IMR-90 (cell line): ENCODE results near the gene CPAMD8. TPM values are rescaled to one million over a fixed set of nuclear protein-coding genes. Genes with fewer than 3 reads are reported as not detected.

ENCODE experiments used
- ATAC-seq: fragments of 200-7000 bp; cut with Tn5 transposase; 2 replicates; pipeline ENCODE4 v1.9.1; 2020; ENCODE audit warnings: low read depth, mild to moderate bottlenecking, moderate library complexity
- BruUV-seq: library from RNA; stranded (reverse); fragments of 400-500 nt; replicated peaks from 2 replicates; lab custom pipeline; 2021; lab: Mats Ljungman, UMichigan
- CTCF ChIA-PET: fragments of 300-600 bp; formaldehyde crosslinking; extraction: SDS; loops from one replicate; lab custom pipeline; 2021; ENCODE audit warnings: antibody characterized with exemption; lab: Yijun Ruan, JAX
- POLR2A ChIA-PET: fragments of 300-600 bp; sonication (Branson Sonifier 250); formaldehyde crosslinking; loops from one replicate; lab custom pipeline; 2022; ENCODE audit warnings: antibody characterized with exemption; ENCODE audit not compliant: unreplicated experiment; lab: Charles Lee
- DNase-seq: peaks from one replicate; pipeline ENCODE4 v3.0.0; 2013
- H2AFZ ChIP-seq: replicated peaks from 2 replicates; pipeline ENCODE3; 2013; ENCODE audit warnings: low read length, mild to moderate bottlenecking; ENCODE audit not compliant: poor library complexity
- H2AK5ac ChIP-seq: 2 replicates; pipeline ENCODE4 v1.6.1; 2013; ENCODE audit warnings: low read depth, low read length, inconsistent platforms
- H2AK9ac ChIP-seq: replicated peaks from 2 replicates; pipeline ENCODE3; 2013; ENCODE audit warnings: mild to moderate bottlenecking, low read depth, low read length, moderate library complexity; ENCODE audit not compliant: poor library complexity
- H2BK120ac ChIP-seq: 2 replicates; pipeline ENCODE4 v1.6.1; 2013; ENCODE audit warnings: low read depth, low read length, inconsistent platforms
- H2BK15ac ChIP-seq: 3 replicates; pipeline ENCODE4 v1.6.1; 2013; ENCODE audit warnings: low read depth, low read length, inconsistent platforms
- H2BK20ac ChIP-seq: 2 replicates; pipeline ENCODE4 v1.6.1; 2013; ENCODE audit warnings: low read depth, mild to moderate bottlenecking, inconsistent platforms, low read length, moderate library complexity
- H2BK5ac ChIP-seq: 2 replicates; pipeline ENCODE4 v1.6.1; 2013; ENCODE audit warnings: mild to moderate bottlenecking, low read depth, low read length, inconsistent platforms; ENCODE audit not compliant: poor library complexity, severe bottlenecking
- H3K14ac ChIP-seq: replicated peaks from 2 replicates; pipeline ENCODE4 v1.6.1; 2013; ENCODE audit warnings: low read depth, low read length, inconsistent platforms
- H3K18ac ChIP-seq: 2 replicates; pipeline ENCODE4 v1.6.1; 2013; ENCODE audit warnings: low read depth, low read length, control low read depth
- H3K23ac ChIP-seq: 2 replicates; pipeline ENCODE4 v1.6.1; 2013; ENCODE audit warnings: low read depth, low read length, inconsistent platforms
- H3K27ac ChIP-seq: 2 replicates; pipeline ENCODE4 v1.5.1; 2013; ENCODE audit warnings: mild to moderate bottlenecking, control low read depth, low read length; ENCODE audit not compliant: insufficient read depth
- H3K27me3 ChIP-seq: 2 replicates; pipeline ENCODE4 v1.6.1; 2013; ENCODE audit warnings: low read length; ENCODE audit not compliant: control insufficient read depth, insufficient read depth
- H3K36me3 ChIP-seq: 2 replicates; pipeline ENCODE4 v1.6.1; 2013; ENCODE audit warnings: low read length, mixed read lengths; ENCODE audit not compliant: control insufficient read depth, insufficient read depth
- H3K4ac ChIP-seq: 2 replicates; pipeline ENCODE4 v1.6.1; 2013; ENCODE audit warnings: low read depth, low read length, inconsistent platforms
- H3K4me1 ChIP-seq: 2 replicates; pipeline ENCODE4 v1.6.1; 2013; ENCODE audit warnings: low read length, mixed read lengths; ENCODE audit not compliant: control insufficient read depth, insufficient read depth
- H3K4me2 ChIP-seq: 2 replicates; pipeline ENCODE4 v1.6.1; 2013; ENCODE audit warnings: low read depth, mild to moderate bottlenecking, control low read depth, low read length, moderate library complexity
- H3K4me3 ChIP-seq: 2 replicates; pipeline ENCODE4 v1.5.1; 2013; ENCODE audit warnings: low read depth, mild to moderate bottlenecking, control low read depth, low read length, moderate library complexity; ENCODE audit not compliant: insufficient read depth
- H3K56ac ChIP-seq: 2 replicates; pipeline ENCODE4 v1.6.1; 2013; ENCODE audit warnings: low read length, inconsistent platforms; ENCODE audit not compliant: insufficient read depth; ENCODE audit errors: extremely low read depth
- H3K79me1 ChIP-seq, 2 experiments: 2 replicates each; pipeline ENCODE4 v1.6.1; 2013; ENCODE audit warnings: low read length in 2 of 2, inconsistent platforms in 1 of 2, low read depth in 1 of 2
- H3K9ac ChIP-seq: 2 replicates; pipeline ENCODE4 v1.6.1; 2013; ENCODE audit warnings: low read depth, low read length, control low read depth
- H3K9me1 ChIP-seq: 2 replicates; pipeline ENCODE4 v1.6.1; 2013; ENCODE audit warnings: low read length, inconsistent platforms; ENCODE audit not compliant: insufficient read depth
- H3K9me3 ChIP-seq: 2 replicates; pipeline ENCODE4 v1.6.1; 2013; ENCODE audit warnings: low read length; ENCODE audit not compliant: control insufficient read depth, insufficient read depth
- H4K20me1 ChIP-seq: 2 replicates; pipeline ENCODE4 v1.6.1; 2013; ENCODE audit warnings: low read length, inconsistent platforms; ENCODE audit not compliant: insufficient read depth
- H4K5ac ChIP-seq: 2 replicates; pipeline ENCODE4 v1.6.1; 2013; ENCODE audit warnings: mild to moderate bottlenecking, low read depth, low read length, control low read depth
- H4K8ac ChIP-seq, 2 experiments: 2 replicates each; pipeline ENCODE4 v1.6.1; 2013; ENCODE audit warnings: low read depth in 2 of 2, low read length in 2 of 2, control low read depth in 1 of 2, inconsistent platforms in 1 of 2
- H4K91ac ChIP-seq: 2 replicates; pipeline ENCODE4 v1.6.1; 2013; ENCODE audit warnings: low read depth, low read length, inconsistent platforms; ENCODE audit not compliant: insufficient read depth
- CEBPB ChIP-seq: IDR thresholded peaks from 2 replicates; pipeline ENCODE4 v1.6.1; 2012; ENCODE audit warnings: low read depth, low read length, improper control_type of control experiment
- FOS ChIP-seq: fragments of 150-350 bp; IDR thresholded peaks from 2 replicates; pipeline ENCODE4 v1.6.1; 2016; ENCODE audit warnings: low read depth, low read length
- MAFK ChIP-seq: IDR thresholded peaks from 2 replicates; pipeline ENCODE4 v1.6.1; 2012; ENCODE audit warnings: low read depth, low read length, improper control_type of control experiment
- RAD21 ChIP-seq: IDR thresholded peaks from 2 replicates; pipeline ENCODE4 v1.6.1; 2012; ENCODE audit warnings: low read length, improper control_type of control experiment
- RCOR1 ChIP-seq: IDR thresholded peaks from 2 replicates; pipeline ENCODE4 v1.6.1; 2012; ENCODE audit warnings: mild to moderate bottlenecking, low read length, improper control_type of control experiment; ENCODE audit not compliant: insufficient replicate concordance
- WGBS, 2 experiments: methylation state at CpG; one replicate each; pipeline versions ENCODE4 v1.1.5 to v1.1.7; 2013; ENCODE audit warnings: missing lambda C conversion rate in 2 of 2; ENCODE audit not compliant: insufficient read length in 1 of 2; ENCODE audit errors: extremely low coverage in 2 of 2; 5-methylcytosine and 5-hydroxymethylcytosine counted together
- dilution Hi-C: fragments of 300-500 bp; cut with HindIII; formaldehyde crosslinking; loops from one replicate; pipeline ENCODE4 v1.14.3; 2018; ENCODE audit warnings: low sequenced_read_pairs; ENCODE audit not compliant: unreplicated experiment
- in situ Hi-C: fragments of 300-500 bp; cut with MboI; formaldehyde crosslinking; loops from 3 replicates; pipeline ENCODE4 v1.14.3; 2019; ENCODE audit warnings: low sequenced_read_pairs, inconsistent platforms, mixed read lengths
- intact Hi-C: fragments of 100-400 bp; cut with micrococcal nuclease; formaldehyde crosslinking; loops from 2 replicates; pipeline ENCODE4 v1.10.0; 2022
- polyA plus RNA-seq, 3 experiments: library from polyadenylated mRNA; depleted of rRNA; stranded (reverse); fragments of >200 nt; gene quantifications; 2 replicates each; pipeline ENCODE4 v1.2.3, GENCODE V29; 2012; ENCODE audit warnings: low replicate concordance in 1 of 3
- total RNA-seq: library from RNA; depleted of rRNA; stranded (reverse); fragments of >200 nt; gene quantifications from 2 replicates; pipeline ENCODE4 v1.2.3, GENCODE V29; 2012

The CPAMD8 gene
- total and polyA plus RNA-seq, 2 of the 4 experiments (the other 2 are of a cell fraction), result 0.36 to 0.79 TPM

- BruUV-seq, result no TSS peak
- Histone ChIP-seq H2AFZ (no peak overlapping the region), H2AK5ac (no peak overlapping the region), H2BK15ac (no peak overlapping the region), H3K27ac (no peak overlapping the region), H2BK5ac (no peak overlapping the region), H4K20me1 (no peaks in the 10 kb centered on the region), H3K9me3 (no peaks in the 10 kb centered on the region), H4K8ac (no peak overlapping the region), H3K23ac (no peak overlapping the region), H3K4me1 (no peaks in the 10 kb centered on the region), H3K9ac (no peak overlapping the region), H3K36me3 (no peaks in the 10 kb centered on the region), H4K5ac (no peak overlapping the region), H3K9me1 (no peaks in the 10 kb centered on the region), H3K4me3 (no peak overlapping the region), H3K18ac (no peak overlapping the region), H3K79me1 (no peaks in the 10 kb centered on the region), H3K14ac (no peak overlapping the region), H3K4me2 (no peak overlapping the region), H2AK9ac (no peak overlapping the region), H2BK120ac (no peak overlapping the region), H3K4ac (no peak overlapping the region), H3K56ac (no peak overlapping the region), H4K91ac (no peak overlapping the region), H3K27me3 (peaks cover 4% of the 10 kb centered on the region), H2BK20ac (no peak overlapping the region)
- ATAC-seq (no peak), DNase-seq (peak; percentile 8)
- POLR2A ChIA-PET, result no interaction called here
- CTCF ChIA-PET, result no interaction called here
- intact Hi-C loops (no loop called here), in situ Hi-C loops (no loop called here), dilution Hi-C loops (no loop called here)
- WGBS, 2 experiments, result no CpG with 5 or more reads among the region's 6 CpGs
- TF ChIP-seq MAFK (no peak), FOS (no peak), CEBPB (no peak), RAD21 (no peak), RCOR1 (no peak)
Measured at GRCh38 chr19:16951529-16951928, 75.1 kb downstream of the CPAMD8 start.
